DMS153 treated with DMSO at 0.1 percent for 48 hours (cell line): Measurements from ENCODE around the gene RBL2.
"Not testable (repeated sequence)": the region's sequence is repeated elsewhere in the genome, so short reads cannot be mapped to it uniquely, and the experiment has no call there.

ENCODE experiments used
- DNase-seq: peaks from one replicate; lab custom pipeline; 2025; ENCODE audit not compliant: unreplicated experiment; lab: John Stamatoyannopoulos, UW

Gene RBL2

GRCh38 chr16:53539346-53539745 lies 105.1 kb downstream of the RBL2 start:
- DNase-seq: not testable (repeated sequence)

- DNase-seq: not testable (repeated sequence)
Measured at GRCh38 chr16:53539759-53540718, 105.8 kb downstream of the RBL2 start.
